HG03558 (cell line): Measurements from ENCODE around the gene PREX1.
"Not testable (repeated sequence)": the region's sequence is repeated elsewhere in the genome, so short reads cannot be mapped to it uniquely, and the experiment has no call there.

Experiments used
- ATAC-seq: cut with Tn5 transposase; IDR thresholded peaks from one replicate; pipeline ENCODE4 v1.9.1; 2021; ENCODE audit warnings: moderate number of reproducible peaks; ENCODE audit not compliant: unreplicated experiment; ENCODE audit errors: extremely low read depth

Gene PREX1

GRCh38 chr20:48827855-48828733 is at the start of gene PREX1:
TSS of gene PREX1 (minus strand) at chr20:48827999. CDS start at chr20:48827860, 139 bp downstream.
- peak; percentile 31 for ATAC-seq

- ATAC-seq, result no peak
Measured at GRCh38 chr20:48877304-48877703, 49.5 kb upstream of the PREX1 start.

- ATAC-seq, result no peak
Measured at GRCh38 chr20:48875914-48876240, 48.1 kb upstream of the PREX1 start.

- no peak for ATAC-seq
Measured at GRCh38 chr20:48875233-48875913, 47.6 kb upstream of the PREX1 start.

- not testable (repeated sequence) for ATAC-seq
Measured at GRCh38 chr20:48869442-48869841, 41.6 kb upstream of the PREX1 start.

- no peak for ATAC-seq
Measured at GRCh38 chr20:48866936-48867335, 39.1 kb upstream of the PREX1 start.

GRCh38 chr20:48864738-48865318 is 37.0 kb upstream of the PREX1 start:
- ATAC-seq, result no peak

GRCh38 chr20:48864254-48864653 is 36.5 kb upstream of the PREX1 start:
- no peak for ATAC-seq

- no peak for ATAC-seq
Measured at GRCh38 chr20:48862279-48862678, 34.5 kb upstream of the PREX1 start.

- ATAC-seq, result no peak
Measured at GRCh38 chr20:48861444-48861843, 33.6 kb upstream of the PREX1 start.

- ATAC-seq, result no peak
Measured at GRCh38 chr20:48858075-48858790, 30.4 kb upstream of the PREX1 start.

GRCh38 chr20:48856130-48856529 is 28.3 kb upstream of the PREX1 start:
- ATAC-seq, result no peak

- ATAC-seq, result no peak
Measured at GRCh38 chr20:48855046-48855445, 27.2 kb upstream of the PREX1 start.

GRCh38 chr20:48852609-48853008 is 24.8 kb upstream of the PREX1 start:
- ATAC-seq, result no peak

- ATAC-seq, result no peak
Measured at GRCh38 chr20:48851579-48851978, 23.8 kb upstream of the PREX1 start.

- ATAC-seq, result no peak
Measured at GRCh38 chr20:48850977-48851299, 23.1 kb upstream of the PREX1 start.

GRCh38 chr20:48850257-48850976 is 22.6 kb upstream of the PREX1 start:
- no peak for ATAC-seq

- no peak for ATAC-seq
Measured at GRCh38 chr20:48849779-48850178, 22.0 kb upstream of the PREX1 start.

- ATAC-seq, result no peak
Measured at GRCh38 chr20:48849299-48849698, 21.5 kb upstream of the PREX1 start.

- ATAC-seq, result no peak
Measured at GRCh38 chr20:48847498-48848205, 19.9 kb upstream of the PREX1 start.
